NCI-H2081 treated with DMSO at 0.1 percent for 48 hours (cell line): Measurements from ENCODE around the gene GYS1.
A peak's percentile ranks its signal among the peaks of the same experiment; 100 is the strongest.

ENCODE experiments used
- DNase-seq: peaks from one replicate; lab custom pipeline; 2025; lab: John Stamatoyannopoulos, UW

The GYS1 gene

DNA sequence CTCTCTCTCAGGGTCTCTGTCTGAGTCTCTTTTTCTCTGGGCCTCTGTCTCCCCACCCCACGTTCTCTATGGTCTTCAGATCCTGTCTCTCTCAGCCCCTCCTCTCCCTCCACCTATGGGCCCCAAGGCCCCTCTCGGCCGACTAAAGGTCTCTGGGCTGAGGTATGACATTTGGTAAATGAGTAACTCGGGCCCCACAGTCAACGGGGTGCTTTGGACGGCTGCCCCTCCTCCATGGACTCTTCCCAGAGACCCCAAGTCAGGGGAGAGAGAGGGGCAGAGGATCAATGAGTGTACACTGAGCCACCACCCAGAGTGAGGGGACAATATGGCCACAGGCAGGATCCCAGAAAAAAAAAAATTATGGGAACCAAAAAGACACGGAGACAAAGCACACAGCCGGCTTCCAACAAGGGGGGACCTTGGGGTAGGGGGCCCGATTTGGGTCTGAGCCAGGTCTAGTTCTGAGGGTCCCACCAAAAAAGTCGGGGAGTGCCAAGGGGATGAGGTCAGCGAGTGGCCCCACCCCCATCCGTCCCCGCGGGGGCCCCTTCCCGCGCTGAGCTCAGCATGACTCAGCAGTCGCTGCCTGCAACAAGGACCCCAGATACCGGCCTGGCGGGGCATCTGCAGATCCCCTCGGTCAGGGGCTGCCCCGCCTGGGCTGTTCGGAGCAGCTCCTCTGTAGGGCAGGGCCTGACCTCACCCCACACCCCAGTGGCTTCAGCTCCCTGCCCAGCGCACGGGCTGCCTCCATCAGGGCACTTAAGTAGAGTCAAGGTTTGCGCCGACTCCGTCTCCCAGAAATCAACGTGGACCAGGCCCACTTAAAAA is 29.5 kb downstream of the GYS1 start:
- no peak for DNase-seq

DNA sequence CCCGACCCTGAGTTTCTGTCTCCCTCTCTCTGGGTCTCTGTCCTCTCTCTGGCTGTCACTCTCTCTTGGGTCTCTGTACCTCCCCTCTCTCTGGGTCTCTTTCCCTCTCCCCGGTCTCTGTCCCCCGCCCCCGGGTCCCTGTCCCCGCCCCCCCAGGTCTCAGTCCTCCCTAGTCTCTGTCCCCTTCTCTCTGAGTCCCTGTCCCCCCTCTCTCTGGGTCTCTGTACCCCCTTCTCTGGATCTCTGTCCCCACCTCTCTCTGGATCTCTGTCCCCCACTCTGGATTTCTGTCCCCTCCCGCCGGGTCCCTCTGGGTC is 30.3 kb downstream of the GYS1 start:
- DNase-seq, result no peak

DNA sequence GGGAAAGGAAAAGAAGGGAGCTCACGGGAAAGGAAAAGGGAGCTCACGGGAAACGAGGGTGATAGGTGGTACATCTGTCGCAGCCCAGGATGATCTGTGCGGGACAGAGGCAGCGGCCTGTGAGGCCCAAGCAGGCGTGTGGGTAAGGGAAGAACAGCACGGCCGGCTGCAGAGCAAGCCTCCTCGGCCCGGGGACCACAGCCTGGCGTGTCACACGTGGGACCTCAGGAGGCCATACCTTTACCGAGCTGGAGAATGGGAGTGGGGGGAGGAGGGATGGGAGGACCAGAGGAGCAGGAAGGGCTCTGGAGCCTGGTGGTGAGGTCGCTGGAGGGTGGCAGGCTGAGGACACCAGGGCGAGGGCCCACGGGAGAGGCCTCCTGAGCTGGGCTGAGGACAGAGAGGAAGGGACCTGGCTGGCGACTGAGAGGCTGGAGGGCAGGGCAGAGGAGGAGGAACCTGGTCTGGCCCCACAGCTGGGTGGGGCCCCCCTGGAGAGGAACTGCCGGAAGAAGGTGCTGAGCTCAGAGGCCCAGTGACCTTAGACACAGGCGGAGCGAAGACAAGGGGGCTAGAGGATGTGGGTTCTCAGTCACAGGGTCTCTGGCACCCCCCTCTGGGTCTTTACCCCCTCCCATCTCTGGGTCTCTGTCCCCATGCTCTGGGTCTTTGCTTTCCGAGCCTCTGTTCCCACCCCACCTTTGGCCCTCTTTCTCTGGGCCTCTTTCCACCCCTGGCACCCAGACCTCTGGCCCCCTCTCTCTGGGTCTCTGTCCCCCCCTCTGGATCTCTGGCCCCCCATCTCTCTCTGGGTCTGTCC is 30.9 kb downstream of the GYS1 start:
- DNase-seq, result no peak

DNA sequence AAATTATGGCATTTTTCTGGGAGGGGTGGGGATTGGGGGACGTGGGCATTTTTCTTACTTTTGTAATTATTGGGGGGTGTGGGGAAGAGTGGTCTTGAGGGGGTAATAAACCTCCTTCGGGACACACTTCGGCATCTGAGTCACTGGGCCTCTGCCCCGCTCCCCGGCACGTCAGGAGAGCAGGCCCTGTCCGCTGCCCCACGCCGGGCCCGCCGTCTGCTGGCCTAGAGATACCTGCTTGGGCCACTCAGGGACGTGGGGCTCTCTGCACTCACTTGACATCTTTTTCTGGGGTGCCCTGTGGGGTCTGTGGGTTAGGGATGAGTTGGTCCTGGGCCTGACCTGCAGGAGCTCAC is 31.5 kb downstream of the GYS1 start:
- DNase-seq, result no peak

DNA sequence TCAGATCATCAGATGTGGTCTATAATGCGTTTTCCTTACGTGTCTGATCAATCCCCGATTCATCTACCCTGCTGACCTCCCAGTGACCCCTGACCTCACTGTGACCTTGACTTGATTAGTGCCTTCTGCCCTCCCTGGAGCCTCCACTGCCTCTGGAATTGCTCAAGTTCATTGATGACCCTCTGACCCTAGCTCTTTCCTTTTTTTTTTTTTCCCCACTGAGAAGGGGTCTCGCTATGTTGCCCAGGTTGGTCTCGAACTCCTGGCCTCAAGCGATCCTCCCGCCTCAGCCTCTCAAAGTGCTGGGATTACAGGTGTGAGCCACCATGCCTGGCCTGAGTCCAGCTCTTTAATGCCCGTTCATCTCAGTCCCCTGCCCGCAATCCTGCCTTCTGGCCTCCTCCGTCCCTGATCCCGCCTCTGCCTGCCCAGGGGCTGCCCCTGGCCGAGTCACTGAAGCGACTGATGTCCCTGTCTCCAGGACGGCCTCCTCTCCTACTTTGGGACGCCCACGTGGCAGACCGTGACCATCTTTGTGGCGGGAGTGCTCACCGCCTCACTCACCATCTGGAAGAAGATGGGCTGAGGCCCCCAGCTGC is 32.0 kb downstream of the GYS1 start:
- no peak for DNase-seq

DNA sequence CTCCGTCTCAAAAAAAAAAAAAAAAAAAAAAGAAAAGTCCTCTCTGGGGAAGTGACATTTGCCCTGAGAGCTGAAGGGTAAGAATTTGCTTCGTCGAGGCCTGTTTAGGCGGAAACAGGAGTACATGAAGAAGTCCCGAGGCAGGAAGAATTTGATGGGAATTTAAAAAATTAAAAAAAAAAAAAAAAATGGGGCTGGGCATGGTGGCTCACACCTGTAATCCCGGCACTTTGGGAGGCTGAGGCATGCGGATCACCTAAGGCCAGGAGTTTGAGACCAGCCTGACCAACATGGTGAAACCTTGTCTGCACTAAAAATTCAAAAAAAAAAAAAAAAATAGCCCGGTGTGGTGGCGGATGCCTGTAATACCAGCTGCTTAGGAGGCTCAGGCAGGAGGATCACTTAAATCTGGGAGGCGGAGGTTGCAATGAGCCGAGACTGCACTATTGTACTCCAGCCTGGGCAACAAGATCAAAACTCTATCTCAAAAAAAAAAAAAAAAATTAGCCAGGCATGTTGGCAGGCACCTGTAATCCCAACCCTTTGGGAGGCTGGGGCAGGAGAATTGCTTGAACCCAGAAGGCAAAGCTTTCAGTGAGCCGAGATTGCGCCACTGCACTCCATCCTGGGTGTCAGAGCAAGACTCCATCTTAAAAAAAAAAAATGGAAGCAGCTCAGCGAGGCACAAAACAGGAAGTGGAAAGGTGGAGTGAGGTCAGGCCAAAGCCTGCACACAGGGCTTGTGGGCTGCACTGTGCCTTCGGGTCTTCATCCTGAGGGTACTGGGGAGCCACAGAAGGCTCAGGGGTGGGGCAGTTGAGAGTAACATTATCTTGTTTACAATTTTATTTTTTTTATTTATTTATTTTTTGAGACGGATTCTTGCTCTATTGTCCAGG is 33.5 kb downstream of the GYS1 start:
- no peak for DNase-seq

DNA sequence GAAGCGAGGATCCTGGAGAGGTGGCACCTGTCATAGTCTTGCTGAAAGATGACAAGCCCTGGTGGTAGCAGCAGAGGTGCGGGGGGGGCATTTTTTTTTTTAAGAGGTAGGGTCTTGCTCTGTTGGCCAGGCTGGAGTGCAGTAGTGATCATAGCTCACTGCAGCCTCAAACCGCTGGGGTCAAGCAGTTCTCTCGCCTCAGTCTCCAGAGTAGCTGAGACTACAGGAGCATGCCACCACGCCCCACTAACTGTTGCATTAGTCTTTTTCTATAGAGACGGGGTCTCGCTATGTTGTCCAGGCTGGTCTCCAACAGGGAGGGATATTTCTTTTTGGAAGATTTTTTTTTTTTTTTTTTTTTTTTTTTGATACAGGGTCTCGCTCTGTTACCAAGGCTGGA is 35.1 kb downstream of the GYS1 start:
- DNase-seq, result no peak

DNA sequence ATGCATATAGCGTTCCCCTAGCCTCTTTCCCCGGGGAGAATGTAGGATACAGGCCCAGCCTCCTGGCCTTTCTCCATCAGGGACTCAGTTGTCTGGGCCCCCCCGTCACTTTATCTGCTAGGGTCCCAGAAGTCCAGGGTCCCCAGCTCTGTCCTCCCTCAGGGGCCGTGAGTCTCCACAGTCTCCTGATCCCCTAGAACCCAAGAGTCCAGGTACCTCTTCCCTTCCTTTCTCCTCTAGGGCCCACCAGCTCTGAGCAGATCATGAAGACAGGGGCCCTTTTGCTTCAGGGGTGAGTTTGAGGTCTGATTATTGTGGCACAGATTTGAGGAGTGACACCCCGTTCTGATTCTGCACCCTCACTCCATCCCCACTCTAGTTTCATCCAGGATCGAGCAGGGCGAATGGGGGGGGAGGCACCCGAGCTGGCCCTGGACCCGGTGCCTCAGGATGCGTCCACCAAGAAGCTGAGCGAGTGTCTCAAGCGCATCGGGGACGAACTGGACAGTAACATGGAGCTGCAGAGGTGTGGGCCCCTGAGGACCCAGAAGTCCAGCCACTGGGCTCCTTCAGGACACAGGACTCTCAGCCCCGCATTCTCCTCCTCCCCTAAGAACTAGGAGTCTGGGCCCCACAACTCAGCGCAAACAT is 37.7 kb downstream of the GYS1 start:
- no peak for DNase-seq

DNA sequence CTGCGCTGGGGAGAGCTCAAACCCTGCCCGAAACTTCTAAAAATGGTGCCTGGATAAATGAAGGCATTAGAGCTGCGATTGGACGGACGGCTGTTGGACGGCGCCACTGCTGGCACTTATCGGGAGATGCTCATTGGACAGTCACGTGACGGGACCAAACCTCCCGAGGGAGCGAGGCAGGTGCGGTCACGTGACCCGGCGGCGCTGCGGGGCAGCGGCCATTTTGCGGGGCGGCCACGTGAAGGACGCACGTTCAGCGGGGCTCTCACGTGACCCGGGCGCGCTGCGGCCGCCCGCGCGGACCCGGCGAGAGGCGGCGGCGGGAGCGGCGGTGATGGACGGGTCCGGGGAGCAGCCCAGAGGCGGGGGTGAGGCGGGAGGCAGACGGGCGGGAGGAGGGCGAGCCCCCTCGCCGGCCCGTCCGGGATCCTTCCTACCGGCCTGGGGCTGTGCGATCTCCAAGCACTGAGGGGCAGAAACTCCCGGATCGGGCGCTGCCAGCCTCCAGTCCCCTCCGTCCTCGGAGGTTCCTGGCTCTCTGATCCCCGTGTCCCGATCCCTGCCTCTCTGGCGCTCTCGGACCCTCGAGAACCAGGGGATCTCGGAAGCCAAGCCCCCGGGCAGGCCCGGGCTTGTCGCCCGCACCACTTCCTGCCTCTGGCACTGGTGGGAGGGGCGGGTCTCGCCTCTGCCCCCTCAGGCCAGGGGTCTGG is 38.4 kb downstream of the GYS1 start, which contains the start of gene BAX:
Gene BAX (plus strand): TSS at position 281 of the 713 bp plus-strand sequence. CDS start 54 bp downstream, at position 335.
- peak; percentile 89 for DNase-seq

DNA sequence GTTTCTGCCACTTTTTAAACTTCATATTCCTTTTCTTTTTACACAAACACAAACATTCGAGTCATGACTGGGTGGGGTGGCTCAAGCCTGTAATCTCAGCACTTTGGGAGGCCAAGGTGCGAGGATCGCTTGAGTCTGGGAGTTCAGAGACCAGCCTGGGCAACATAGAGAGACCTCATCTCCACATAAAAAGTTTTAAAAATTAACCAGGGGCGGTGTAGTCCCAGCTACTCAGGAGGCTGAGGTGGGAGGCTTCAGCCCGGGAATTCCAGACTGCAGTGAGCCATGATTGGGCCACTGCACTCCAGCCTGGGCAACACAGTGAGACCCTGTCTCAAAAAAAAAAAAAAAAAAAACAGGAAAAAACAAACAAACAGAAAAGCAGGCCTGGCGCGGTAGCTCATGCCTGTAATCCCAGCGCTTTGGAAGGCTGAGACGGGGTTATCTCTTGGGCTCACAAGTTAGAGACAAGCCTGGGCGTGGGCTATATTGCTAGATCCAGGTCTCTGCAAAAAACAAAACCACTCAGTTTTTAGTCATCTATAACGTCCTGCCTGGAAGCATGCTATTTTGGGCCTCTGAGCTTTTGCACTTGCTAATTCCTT is 39.0 kb downstream of the GYS1 start:
- DNase-seq, result no peak

DNA sequence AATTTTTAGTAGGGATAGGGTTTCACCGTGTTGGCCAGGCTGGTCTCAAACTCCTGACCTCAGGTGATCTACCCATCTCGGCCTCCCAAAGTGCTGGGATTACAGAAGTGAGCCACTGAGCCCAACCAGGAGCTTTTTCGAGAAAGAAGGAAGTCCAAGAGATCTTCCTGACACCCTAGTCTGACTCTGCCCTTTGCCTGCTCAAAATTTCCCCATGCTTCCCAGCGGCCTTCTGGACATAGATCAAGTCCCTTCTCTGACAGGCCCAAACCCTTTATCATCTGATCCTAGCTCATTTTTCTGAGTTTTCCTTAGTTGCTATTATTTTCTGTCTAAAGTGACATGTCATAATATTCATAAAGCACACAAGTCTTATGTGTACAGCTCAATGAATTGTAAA is 40.0 kb downstream of the GYS1 start:
- no peak for DNase-seq

DNA sequence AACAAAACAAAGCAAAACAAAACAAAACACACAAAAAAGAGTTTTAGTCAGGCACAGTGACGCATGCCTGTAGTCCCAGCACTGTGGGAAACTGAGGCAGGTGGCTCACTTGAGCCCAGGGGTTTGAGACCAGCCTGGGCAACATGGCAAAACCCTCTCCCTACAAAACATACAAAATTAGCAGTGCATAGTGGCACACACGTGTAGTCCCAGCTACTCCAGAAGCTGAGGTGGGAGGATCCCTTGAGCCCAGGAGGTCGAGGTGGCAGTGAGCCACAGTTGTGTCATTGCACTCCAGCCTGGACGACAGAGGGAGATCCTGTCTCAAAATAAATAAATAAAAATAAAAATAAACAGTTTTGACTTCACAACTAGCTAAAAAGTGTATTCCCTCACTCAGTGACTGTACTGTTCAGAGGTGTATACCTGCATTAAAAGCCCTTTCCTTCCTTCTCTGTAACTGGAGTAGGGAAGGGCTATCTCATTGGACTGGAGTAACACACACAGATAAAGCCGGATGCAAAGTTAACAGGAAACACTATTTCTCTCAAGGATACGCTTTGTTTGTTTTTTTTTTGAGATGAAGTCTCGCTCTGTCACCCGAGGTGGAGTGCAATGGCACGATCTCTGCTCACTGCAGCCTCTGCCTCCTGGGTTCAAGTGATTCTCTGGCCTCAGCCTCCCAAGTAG is 42.1 kb downstream of the GYS1 start:
- DNase-seq, result no peak

DNA sequence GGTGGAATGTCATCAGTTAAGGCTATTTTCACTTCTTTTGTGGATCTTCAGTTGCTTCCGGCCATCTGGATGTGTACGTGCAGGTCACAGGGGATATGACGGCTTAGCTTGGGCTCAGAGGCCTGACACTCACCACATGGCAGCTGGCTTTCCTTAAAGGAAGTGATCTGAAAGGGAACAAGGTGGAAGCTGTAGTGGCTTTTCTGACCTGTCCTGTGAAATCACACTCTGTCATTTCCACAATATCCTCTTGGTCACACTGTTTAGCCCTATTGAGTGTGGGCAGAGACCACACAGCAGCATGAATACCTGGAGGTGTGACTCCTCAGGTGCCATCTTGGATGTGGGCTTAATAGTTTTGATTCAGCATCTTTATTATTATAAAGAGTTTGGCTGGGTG is 43.0 kb downstream of the GYS1 start:
- no peak for DNase-seq

DNA sequence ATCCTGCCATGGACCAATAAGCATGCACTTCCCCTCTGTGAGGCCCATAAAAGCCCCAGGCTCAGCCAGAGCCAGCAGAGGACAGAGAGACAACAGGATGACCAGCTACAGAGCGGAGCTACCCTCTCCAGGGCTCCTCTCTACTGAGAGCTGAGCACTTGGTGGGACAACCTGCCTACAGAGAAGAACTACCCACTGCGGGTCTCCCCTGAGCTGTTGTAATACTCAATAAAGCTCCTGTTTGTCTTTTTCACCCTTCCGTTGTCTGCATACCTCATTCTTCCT is 45.9 kb downstream of the GYS1 start:
- no peak for DNase-seq

DNA sequence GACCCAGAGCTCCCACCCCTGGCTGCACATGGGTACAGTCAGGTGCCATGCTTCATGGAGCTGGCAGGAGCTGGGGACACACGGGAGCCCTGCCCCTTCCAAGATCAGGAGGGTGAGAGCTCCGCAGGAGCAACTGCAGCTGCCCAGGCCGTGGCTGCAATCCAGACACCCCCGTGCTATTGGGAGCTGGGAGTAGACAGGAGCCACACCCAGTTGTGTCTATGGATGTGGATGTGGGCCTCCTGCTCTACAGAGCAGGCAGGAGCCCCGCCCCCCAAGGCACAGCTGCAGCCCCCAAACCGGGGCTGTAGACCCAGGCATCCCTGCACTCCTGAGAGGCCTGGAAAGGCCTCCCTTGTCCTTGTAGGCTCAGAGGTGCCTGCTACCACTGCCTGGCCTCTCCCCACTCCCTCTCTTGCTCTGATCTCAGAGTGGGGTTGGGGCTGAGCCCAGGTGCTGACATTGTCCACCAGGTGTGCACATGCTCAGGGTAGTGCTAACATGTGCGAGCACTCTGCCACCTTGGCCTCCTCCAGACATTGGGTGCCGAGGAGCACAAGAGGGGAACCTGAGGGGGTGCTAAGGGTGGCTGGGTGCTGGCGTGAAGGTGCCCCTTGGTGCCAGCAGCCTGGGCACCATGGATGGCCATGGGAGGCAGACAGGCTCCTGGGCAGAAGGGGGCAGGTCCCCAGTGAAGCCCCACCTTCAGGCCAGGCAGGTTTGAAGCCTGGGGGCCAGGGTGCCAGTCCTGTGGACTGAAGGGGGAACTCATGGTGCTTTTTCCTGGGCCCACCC is 46.4 kb downstream of the GYS1 start:
- DNase-seq, result no peak

DNA sequence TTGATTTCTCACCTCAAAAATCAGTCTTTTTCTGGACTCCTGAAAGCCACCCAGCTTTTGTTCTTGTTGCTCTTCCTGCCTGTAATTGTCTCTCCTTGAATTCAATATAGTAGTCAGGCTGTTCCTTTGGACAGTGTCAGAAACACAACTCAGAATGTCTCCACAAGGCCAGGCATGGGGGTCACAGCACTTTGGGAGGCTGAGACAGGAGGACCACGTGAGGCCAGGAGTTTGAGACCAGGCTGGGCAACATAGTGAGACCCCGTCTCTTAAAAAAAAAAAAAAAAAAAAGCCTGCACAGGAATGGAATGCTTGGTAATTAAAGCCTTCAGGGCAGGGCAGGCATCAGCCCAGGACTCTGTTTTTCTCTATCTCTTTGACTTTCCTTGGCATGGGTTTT is 47.3 kb downstream of the GYS1 start:
- DNase-seq, result no peak

DNA sequence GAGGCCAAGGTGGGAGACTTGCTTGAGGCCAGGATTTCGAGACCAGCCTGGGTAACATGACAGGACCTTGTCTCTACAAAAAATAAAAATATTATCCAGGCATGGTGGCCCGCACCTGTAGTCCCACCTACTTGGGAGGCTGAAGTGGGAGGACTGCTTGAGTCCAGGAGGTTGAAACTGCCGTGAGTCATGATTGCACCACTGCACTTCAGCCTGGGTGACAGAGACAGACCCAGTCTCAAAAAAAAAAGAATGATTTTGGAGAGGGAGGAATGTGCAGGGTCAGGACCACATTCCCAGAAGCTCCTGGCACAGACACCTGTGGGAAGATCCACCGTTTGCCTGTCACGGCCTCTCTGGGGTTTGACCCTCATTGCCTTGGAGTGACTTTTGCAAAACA is 47.7 kb downstream of the GYS1 start:
- no peak for DNase-seq

DNA sequence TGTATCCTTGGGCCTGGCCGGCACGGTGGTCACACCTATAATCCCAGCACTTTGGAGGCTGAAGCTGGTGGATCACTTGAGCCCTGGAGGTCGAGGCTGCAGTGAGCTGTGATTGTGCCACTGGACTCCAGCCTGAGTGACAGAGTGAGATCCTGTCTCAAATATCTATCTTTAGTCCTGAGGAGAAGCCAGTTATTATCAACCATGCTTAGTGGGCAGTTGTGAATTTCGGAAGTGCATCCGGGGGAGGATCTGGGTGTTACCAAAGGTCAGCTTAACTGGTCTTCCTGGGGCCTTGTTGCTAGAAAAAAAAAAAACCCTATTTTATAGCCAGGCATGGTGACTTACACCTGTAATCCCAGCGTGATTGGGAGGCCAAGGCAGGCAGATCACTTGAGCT is 50.0 kb downstream of the GYS1 start:
- DNase-seq, result no peak

DNA sequence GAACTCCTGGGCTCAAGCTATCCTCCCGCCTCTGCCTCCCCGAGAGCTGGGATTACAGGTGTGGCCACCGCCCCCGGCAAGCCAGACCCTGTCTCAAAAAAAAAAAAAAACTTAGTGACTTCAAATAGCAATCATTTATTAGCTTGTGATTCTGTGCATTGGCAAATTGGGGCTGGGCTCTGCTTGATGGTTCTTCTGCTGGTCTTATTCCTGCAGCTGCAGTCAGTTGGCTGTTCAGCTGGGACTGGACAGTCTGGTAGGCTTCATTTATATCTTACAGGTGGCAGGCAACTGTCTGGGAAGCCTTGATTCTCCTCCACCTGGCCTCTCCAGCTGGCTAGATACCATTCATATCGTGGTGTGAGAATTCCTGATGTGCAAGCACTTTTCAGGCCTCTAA is 52.2 kb downstream of the GYS1 start:
- DNase-seq, result no peak
